ENCODE results near the gene DHRS11. TPM values are rescaled to one million over a fixed set of nuclear protein-coding genes. Genes with fewer than 3 reads are reported as not detected.

DHRS11 gene
- total RNA-seq, 6 experiments from 2014 or later = 5.1 to 13.6 (median 9.3) TPM

- WGBS (ENCODE audit: insufficient coverage, low coverage, low lambda C conversion rate, missing lambda C conversion rate) = 60% methylated on average over 2 of the region's 2 CpGs
- H3K36me3 ChIP-seq = peaks cover 7 to 68% (median 27%) of the 10 kb centered on the region in 4 donors
Observed at GRCh38 chr17:36576793-36577192, 14.9 kb upstream of the DHRS11 start.

GRCh38 chr17:36578671-36579070, 13.0 kb upstream of the DHRS11 start:
- DNase-seq = no peak
- no peaks in the 10 kb centered on the region for H3K9me3 ChIP-seq
- no peaks in the 10 kb centered on the region for H3K27me3 ChIP-seq
- H3K4me1 ChIP-seq = peaks cover 0 to 15% (median 4%) of the 10 kb centered on the region in 4 donors
- H3K27ac ChIP-seq = no peak overlapping the region
- no peak for TF ChIP-seq CTCF (IDR thresholded peaks at IDR 0.05)
- TF ChIP-seq POLR2A (IDR thresholded peaks at IDR 0.05) = no peak
- WGBS (ENCODE audit: insufficient coverage, low coverage, low lambda C conversion rate, missing lambda C conversion rate) = 94% methylated on average over 2 of the region's 2 CpGs
- intact Hi-C loops (cut with DNase I) = no loop called here
- peaks cover 7 to 67% (median 30%) of the 10 kb centered on the region in 4 donors for H3K36me3 ChIP-seq
- no peak for ATAC-seq
- no peak overlapping the region for H3K4me3 ChIP-seq

More at GRCh38 chr17:36576793-36577192, 14.9 kb upstream of the DHRS11 start:
- TF ChIP-seq CTCF (IDR thresholded peaks at IDR 0.05) (no peak), POLR2A (IDR thresholded peaks at IDR 0.05) (no peak)
- no peaks in the 10 kb centered on the region for H3K27me3 ChIP-seq
- H3K27ac ChIP-seq = no peak overlapping the region
- intact Hi-C loops (cut with DNase I) = no loop called here
- H3K4me1 ChIP-seq = no peaks in the 10 kb centered on the region
- no peak overlapping the region for H3K4me3 ChIP-seq
- ATAC-seq = no peak
- no peak for DNase-seq
- no peaks in the 10 kb centered on the region for H3K9me3 ChIP-seq

GRCh38 chr17:36583787-36584186, 7.9 kb upstream of the DHRS11 start:
- no peaks in the 10 kb centered on the region for H3K9me3 ChIP-seq
- intact Hi-C loops (cut with DNase I) = no loop called here
- WGBS (ENCODE audit: insufficient coverage, low coverage, low lambda C conversion rate, missing lambda C conversion rate) = 36% methylated on average over 1 of the region's 1 CpG
- no peaks in the 10 kb centered on the region for H3K27me3 ChIP-seq
- ATAC-seq (peak; percentile 69 to 85 (median 81)), DNase-seq (no peak)
- peaks cover 17 to 73% (median 38%) of the 10 kb centered on the region in 4 donors for H3K36me3 ChIP-seq
- H3K27ac ChIP-seq = peak overlapping the region in 1 of 3 donors; percentile 52
- no peak for TF ChIP-seq CTCF (IDR thresholded peaks at IDR 0.05)
- TF ChIP-seq POLR2A (IDR thresholded peaks at IDR 0.05) = no peak
- no peak overlapping the region for H3K4me3 ChIP-seq
- H3K4me1 ChIP-seq = peaks cover 0 to 24% (median 7%) of the 10 kb centered on the region in 4 donors

GRCh38 chr17:36586138-36586537, 5.5 kb upstream of the DHRS11 start:
- WGBS (ENCODE audit: insufficient coverage, low coverage, low lambda C conversion rate, missing lambda C conversion rate) = 95% methylated on average over 2 of the region's 2 CpGs
- H3K4me1 ChIP-seq = peaks cover 0 to 36% (median 11%) of the 10 kb centered on the region in 4 donors
- no peak overlapping the region for H3K4me3 ChIP-seq
- DNase-seq (no peak), ATAC-seq (no peak)
- H3K27me3 ChIP-seq = no peaks in the 10 kb centered on the region
- no peak overlapping the region for H3K27ac ChIP-seq
- H3K36me3 ChIP-seq = peaks cover 5 to 65% (median 30%) of the 10 kb centered on the region in 4 donors
- no peaks in the 10 kb centered on the region for H3K9me3 ChIP-seq
- intact Hi-C loops (cut with DNase I) = no loop called here
- TF ChIP-seq POLR2A (IDR thresholded peaks at IDR 0.05) (no peak), CTCF (IDR thresholded peaks at IDR 0.05) (no peak)
